ENCODE results near the gene ATP8A2. TPM values are rescaled to one million over a fixed set of nuclear protein-coding genes. Genes with fewer than 3 reads are reported as not detected.

The ATP8A2 gene
- total RNA-seq, 1 donor from 2014 or later = 2.1 TPM

DNA sequence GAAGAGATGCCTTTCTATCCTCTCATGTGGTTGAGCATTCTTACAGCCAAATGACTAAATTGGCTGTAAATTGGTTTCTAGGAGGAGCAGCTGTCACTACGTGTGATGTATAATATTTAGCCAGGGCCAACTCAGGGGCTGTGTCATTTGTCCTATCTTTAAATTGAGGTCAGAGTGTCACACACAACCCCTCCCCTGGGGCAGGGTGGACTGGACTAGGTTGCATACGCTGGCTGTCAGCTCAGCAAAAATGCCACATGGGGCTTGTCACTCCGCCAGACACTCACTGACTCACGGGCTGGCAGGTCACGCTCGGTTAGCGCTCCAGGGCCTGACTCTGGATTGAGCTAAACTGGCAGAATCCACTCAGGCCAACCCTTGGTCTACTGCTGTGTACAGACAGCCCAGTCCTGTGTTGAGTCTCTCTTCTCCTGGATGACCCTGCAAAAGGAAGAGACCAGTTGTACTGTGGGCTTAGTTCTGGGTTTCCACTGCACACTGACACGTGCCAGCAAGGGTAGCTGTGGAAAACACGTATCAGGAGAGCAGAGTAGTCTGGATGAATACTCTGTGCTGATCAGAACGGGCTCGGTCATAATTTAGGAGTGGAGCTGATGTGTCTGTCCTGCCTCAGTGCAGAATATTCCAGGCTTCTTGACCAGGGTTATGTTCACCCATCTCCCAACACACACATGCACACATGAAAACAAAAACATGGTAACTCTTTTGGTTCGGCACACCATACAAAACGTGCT, 650.9 kb downstream of the ATP8A2 start:
- peaks cover 32 to 42% (median 40%) of the 10 kb centered on the region in 3 donors for H3K4me1 ChIP-seq (ENCODE audit: control insufficient read depth in 3 of 3, insufficient read depth in 3 of 3, low read length in 3 of 3)
- H3K9me3 ChIP-seq (ENCODE audit: control insufficient read depth in 3 of 3, low read length in 3 of 3) = no peaks in the 10 kb centered on the region
- peak overlapping the region in 1 of 3 donors; percentile 19 for H3K9ac ChIP-seq (ENCODE audit: low read depth in 1 of 3, low read length in 3 of 3)
- peak overlapping the region in 1 of 3 donors; percentile 19 for H3K4me3 ChIP-seq (ENCODE audit: low read length in 3 of 3)
- H3K36me3 ChIP-seq (ENCODE audit: control insufficient read depth in 3 of 3, insufficient read depth in 3 of 3, low read length in 3 of 3) = no peaks in the 10 kb centered on the region
- no peaks in the 10 kb centered on the region for H3K27me3 ChIP-seq (ENCODE audit: control insufficient read depth in 3 of 3, insufficient read depth in 3 of 3, low read length in 3 of 3)
- peak overlapping the region; percentile 57 for H3K27ac ChIP-seq (ENCODE audit: low read depth, low read length)

DNA sequence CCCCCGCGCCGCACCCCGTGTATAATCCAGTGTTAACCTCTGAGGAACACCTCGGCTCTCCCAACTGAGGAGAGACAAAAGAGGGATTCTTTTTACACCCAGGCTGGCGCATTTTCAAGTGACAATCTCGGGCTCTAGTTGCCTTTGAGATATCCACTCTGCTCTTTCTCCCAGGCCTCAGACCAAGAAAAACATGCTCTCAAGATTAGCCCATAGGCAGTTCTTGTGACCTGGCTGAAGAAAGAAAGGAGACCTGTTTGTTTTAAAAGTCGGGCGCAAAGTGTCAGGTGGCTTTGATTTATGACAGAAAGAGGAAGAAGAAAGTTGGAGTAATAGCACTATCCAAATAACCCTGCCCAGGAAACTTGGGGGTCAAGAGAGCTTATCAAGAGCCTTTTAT, 652.8 kb downstream of the ATP8A2 start:
- Histone ChIP-seq H3K9ac (ENCODE audit: low read depth in 1 of 3, low read length in 3 of 3) (no peak overlapping the region), H3K4me3 (ENCODE audit: low read length in 3 of 3) (no peak overlapping the region), H3K27ac (ENCODE audit: low read depth, low read length) (no peak overlapping the region), H3K4me1 (ENCODE audit: control insufficient read depth in 3 of 3, insufficient read depth in 3 of 3, low read length in 3 of 3) (peaks cover 29 to 35% (median 30%) of the 10 kb centered on the region in 3 donors), H3K27me3 (ENCODE audit: control insufficient read depth in 3 of 3, insufficient read depth in 3 of 3, low read length in 3 of 3) (no peaks in the 10 kb centered on the region), H3K9me3 (ENCODE audit: control insufficient read depth in 3 of 3, low read length in 3 of 3) (no peaks in the 10 kb centered on the region), H3K36me3 (ENCODE audit: control insufficient read depth in 3 of 3, insufficient read depth in 3 of 3, low read length in 3 of 3) (no peaks in the 10 kb centered on the region)

DNA sequence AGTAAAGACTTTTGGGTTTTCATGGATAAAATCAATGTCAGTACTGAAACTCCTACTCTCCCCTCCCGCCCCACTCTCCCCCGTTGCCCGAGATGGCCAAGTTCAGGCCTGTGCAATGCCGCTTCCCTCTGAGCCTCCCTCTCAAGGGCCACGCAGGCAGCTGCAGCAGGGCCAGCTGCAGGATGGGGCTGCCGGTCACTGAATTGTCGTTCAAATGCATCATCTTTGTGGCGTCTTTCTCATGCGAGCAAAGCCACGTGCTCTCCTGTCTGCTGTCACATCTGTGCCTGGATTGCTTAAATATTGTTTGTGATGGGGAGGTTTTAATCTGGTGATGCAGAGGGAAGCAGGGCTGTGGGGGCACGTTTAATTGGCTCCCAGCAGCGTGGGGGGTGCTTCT, 653.4 kb downstream of the ATP8A2 start:
- no peak overlapping the region for H3K9ac ChIP-seq (ENCODE audit: low read depth in 1 of 3, low read length in 3 of 3)
- H3K4me1 ChIP-seq (ENCODE audit: control insufficient read depth in 3 of 3, insufficient read depth in 3 of 3, low read length in 3 of 3) = peaks cover 23 to 29% (median 27%) of the 10 kb centered on the region in 3 donors
- H3K27ac ChIP-seq (ENCODE audit: low read depth, low read length) = no peak overlapping the region
- no peaks in the 10 kb centered on the region for H3K27me3 ChIP-seq (ENCODE audit: control insufficient read depth in 3 of 3, insufficient read depth in 3 of 3, low read length in 3 of 3)
- H3K9me3 ChIP-seq (ENCODE audit: control insufficient read depth in 3 of 3, low read length in 3 of 3) = no peaks in the 10 kb centered on the region
- H3K36me3 ChIP-seq (ENCODE audit: control insufficient read depth in 3 of 3, insufficient read depth in 3 of 3, low read length in 3 of 3) = no peaks in the 10 kb centered on the region
- H3K4me3 ChIP-seq (ENCODE audit: low read length in 3 of 3) = no peak overlapping the region

DNA sequence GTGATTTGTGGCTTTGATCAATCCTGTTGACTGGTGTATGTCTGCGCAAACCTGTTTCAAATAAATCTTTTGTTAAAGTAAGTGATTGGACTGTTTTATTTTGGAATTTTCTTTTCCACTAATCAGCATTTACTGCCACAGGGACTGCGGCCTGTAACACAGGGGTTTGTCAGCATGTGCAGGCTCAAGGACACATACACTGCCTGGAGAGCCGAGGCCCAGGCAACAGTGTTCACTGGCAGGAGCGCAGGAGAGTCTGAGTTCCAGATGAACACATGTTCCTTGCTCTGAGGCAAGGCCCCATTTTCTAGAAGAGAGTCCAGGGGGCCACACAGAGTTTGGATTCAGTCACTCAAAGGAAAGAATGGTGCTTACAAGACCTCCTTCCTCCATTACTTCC, 654.0 kb downstream of the ATP8A2 start:
- H3K36me3 ChIP-seq (ENCODE audit: control insufficient read depth in 3 of 3, insufficient read depth in 3 of 3, low read length in 3 of 3) = no peaks in the 10 kb centered on the region
- no peak overlapping the region for H3K27ac ChIP-seq (ENCODE audit: low read depth, low read length)
- no peak overlapping the region for H3K4me3 ChIP-seq (ENCODE audit: low read length in 3 of 3)
- peaks cover 0 to 1% (median 0%) of the 10 kb centered on the region in 3 donors for H3K9me3 ChIP-seq (ENCODE audit: control insufficient read depth in 3 of 3, low read length in 3 of 3)
- H3K27me3 ChIP-seq (ENCODE audit: control insufficient read depth in 3 of 3, insufficient read depth in 3 of 3, low read length in 3 of 3) = no peaks in the 10 kb centered on the region
- no peak overlapping the region for H3K9ac ChIP-seq (ENCODE audit: low read depth in 1 of 3, low read length in 3 of 3)
- peaks cover 18 to 23% (median 23%) of the 10 kb centered on the region in 3 donors for H3K4me1 ChIP-seq (ENCODE audit: control insufficient read depth in 3 of 3, insufficient read depth in 3 of 3, low read length in 3 of 3)

DNA sequence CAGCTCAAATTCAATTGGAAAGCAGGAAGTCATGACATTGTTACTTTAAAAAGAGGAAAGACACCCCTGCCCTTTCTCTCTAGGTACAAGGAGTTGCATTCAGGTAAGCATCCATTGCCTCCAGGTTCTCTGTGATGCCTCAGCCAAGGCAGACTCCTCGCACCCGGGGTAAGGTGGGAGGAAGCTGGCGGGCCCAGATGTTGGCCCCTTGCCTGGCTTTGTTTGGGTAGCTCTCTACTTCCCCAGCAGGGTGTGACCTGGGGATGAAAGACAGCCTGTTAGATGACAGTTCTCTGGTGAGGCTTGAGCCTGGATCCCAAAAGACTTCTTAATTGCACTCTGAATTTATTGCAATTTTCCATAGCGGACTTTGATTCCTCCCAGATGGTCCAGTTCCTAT, 654.4 kb downstream of the ATP8A2 start:
- Histone ChIP-seq H3K4me3 (ENCODE audit: low read length in 3 of 3) (no peak overlapping the region), H3K27ac (ENCODE audit: low read depth, low read length) (no peak overlapping the region), H3K4me1 (ENCODE audit: control insufficient read depth in 3 of 3, insufficient read depth in 3 of 3, low read length in 3 of 3) (peaks cover 18 to 19% (median 18%) of the 10 kb centered on the region in 3 donors), H3K9ac (ENCODE audit: low read depth in 1 of 3, low read length in 3 of 3) (no peak overlapping the region), H3K36me3 (ENCODE audit: control insufficient read depth in 3 of 3, insufficient read depth in 3 of 3, low read length in 3 of 3) (no peaks in the 10 kb centered on the region), H3K27me3 (ENCODE audit: control insufficient read depth in 3 of 3, insufficient read depth in 3 of 3, low read length in 3 of 3) (no peaks in the 10 kb centered on the region), H3K9me3 (ENCODE audit: control insufficient read depth in 3 of 3, low read length in 3 of 3) (peaks cover 0 to 2% (median 0%) of the 10 kb centered on the region in 3 donors)

DNA sequence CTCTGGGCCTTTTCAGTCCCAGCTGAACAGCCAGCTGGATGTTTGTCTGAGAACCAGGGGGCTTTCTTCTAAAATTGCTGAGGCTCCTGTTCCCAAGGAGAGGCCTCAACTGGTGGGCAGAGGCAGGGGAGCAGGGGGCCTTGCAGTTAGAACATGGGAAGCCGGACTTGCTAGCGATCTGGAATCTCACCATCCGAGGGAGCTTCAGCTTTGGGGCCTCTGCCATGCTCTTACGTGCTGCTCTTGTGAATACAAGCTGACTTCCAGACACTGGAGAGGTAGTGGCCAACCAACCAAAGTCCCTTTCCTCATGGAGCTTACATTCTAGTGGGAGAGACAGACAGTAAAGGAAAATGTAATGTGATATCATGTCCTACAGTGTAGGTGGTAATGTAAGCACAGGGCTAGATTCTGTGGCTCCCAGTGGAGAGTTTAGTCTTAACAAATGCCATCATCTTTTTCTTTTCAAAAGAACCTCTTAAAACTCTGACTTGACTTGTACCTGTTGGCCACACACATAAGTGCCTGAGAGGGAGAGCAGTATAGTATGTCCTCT, 657.9 kb downstream of the ATP8A2 start:
- Histone ChIP-seq H3K36me3 (ENCODE audit: control insufficient read depth in 3 of 3, insufficient read depth in 3 of 3, low read length in 3 of 3) (no peaks in the 10 kb centered on the region), H3K9me3 (ENCODE audit: control insufficient read depth in 3 of 3, low read length in 3 of 3) (peaks cover 0 to 2% (median 0%) of the 10 kb centered on the region in 3 donors), H3K27ac (ENCODE audit: low read depth, low read length) (no peak overlapping the region), H3K27me3 (ENCODE audit: control insufficient read depth in 3 of 3, insufficient read depth in 3 of 3, low read length in 3 of 3) (no peaks in the 10 kb centered on the region), H3K4me3 (ENCODE audit: low read length in 3 of 3) (no peak overlapping the region), H3K9ac (ENCODE audit: low read depth in 1 of 3, low read length in 3 of 3) (no peak overlapping the region), H3K4me1 (ENCODE audit: control insufficient read depth in 3 of 3, insufficient read depth in 3 of 3, low read length in 3 of 3) (no peaks in the 10 kb centered on the region)

DNA sequence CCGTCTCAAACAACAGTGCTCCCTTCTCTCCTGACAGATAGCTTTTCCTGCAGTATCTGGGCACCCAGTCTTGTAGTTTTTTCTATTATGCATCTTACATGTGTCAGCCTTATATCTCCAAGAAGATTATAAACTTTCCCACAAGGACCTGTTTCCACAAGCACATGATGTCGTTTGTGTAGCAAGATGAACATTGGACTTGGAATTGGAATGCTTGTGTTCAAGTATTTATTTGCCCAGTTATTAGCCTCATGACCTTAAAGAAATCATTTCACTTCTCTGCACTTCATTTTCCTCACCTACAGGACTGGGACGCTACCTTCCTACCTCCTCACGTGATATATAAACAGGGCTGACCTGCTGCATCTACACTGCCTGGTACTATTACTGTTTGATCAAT, 658.6 kb downstream of the ATP8A2 start:
- peaks cover 0 to 2% (median 0%) of the 10 kb centered on the region in 3 donors for H3K9me3 ChIP-seq (ENCODE audit: control insufficient read depth in 3 of 3, low read length in 3 of 3)
- no peaks in the 10 kb centered on the region for H3K36me3 ChIP-seq (ENCODE audit: control insufficient read depth in 3 of 3, insufficient read depth in 3 of 3, low read length in 3 of 3)
- H3K9ac ChIP-seq (ENCODE audit: low read depth in 1 of 3, low read length in 3 of 3) = no peak overlapping the region
- H3K4me1 ChIP-seq (ENCODE audit: control insufficient read depth in 3 of 3, insufficient read depth in 3 of 3, low read length in 3 of 3) = no peaks in the 10 kb centered on the region
- H3K4me3 ChIP-seq (ENCODE audit: low read length in 3 of 3) = no peak overlapping the region
- H3K27ac ChIP-seq (ENCODE audit: low read depth, low read length) = no peak overlapping the region
- H3K27me3 ChIP-seq (ENCODE audit: control insufficient read depth in 3 of 3, insufficient read depth in 3 of 3, low read length in 3 of 3) = no peaks in the 10 kb centered on the region

DNA sequence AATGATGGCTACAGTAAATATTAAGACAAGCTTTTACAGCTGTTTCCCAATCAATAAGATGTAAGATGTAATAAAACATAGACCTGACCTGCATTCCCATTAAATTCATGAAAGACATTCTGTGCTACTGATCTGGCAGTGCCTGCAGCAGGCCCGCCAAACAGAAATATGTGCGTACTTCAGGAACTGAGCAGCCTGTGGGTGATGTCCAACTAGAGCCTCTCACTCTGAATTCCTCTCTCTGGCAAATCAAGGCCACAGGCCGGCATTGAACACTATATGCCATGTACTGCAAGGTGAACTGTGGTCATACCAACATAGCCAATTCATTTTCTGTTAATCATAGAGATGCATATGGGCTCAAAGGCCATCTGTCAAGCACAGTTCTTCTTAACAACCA, 662.2 kb downstream of the ATP8A2 start:
- no peaks in the 10 kb centered on the region for H3K4me1 ChIP-seq (ENCODE audit: control insufficient read depth in 3 of 3, insufficient read depth in 3 of 3, low read length in 3 of 3)
- no peaks in the 10 kb centered on the region for H3K27me3 ChIP-seq (ENCODE audit: control insufficient read depth in 3 of 3, insufficient read depth in 3 of 3, low read length in 3 of 3)
- H3K9ac ChIP-seq (ENCODE audit: low read depth in 1 of 3, low read length in 3 of 3) = no peak overlapping the region
- peaks cover 0 to 4% (median 0%) of the 10 kb centered on the region in 3 donors for H3K36me3 ChIP-seq (ENCODE audit: control insufficient read depth in 3 of 3, insufficient read depth in 3 of 3, low read length in 3 of 3)
- H3K9me3 ChIP-seq (ENCODE audit: control insufficient read depth in 3 of 3, low read length in 3 of 3) = peaks cover 0 to 2% (median 0%) of the 10 kb centered on the region in 3 donors
- H3K4me3 ChIP-seq (ENCODE audit: low read length in 3 of 3) = no peak overlapping the region
- no peak overlapping the region for H3K27ac ChIP-seq (ENCODE audit: low read depth, low read length)

DNA sequence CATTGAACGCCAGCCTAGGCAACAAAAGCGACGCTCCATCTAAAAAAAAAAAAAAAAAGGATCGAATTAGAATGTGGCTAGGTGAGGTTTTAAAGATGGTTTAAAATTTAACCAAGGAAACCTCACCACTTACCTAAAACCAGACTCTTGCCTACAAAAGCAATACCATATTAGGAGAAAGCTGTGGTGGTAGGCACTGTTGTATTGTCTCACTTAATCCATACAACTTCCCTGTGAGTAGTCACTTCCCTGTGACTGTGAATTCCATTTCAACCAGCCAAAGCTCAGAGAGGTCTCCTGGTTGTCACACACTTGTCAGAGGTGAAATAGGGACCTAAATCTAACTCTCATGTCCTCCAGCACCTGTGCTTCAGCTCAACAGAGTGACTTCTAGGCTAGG, 664.6 kb downstream of the ATP8A2 start:
- Histone ChIP-seq H3K4me1 (ENCODE audit: control insufficient read depth in 3 of 3, insufficient read depth in 3 of 3, low read length in 3 of 3) (no peaks in the 10 kb centered on the region), H3K9me3 (ENCODE audit: control insufficient read depth in 3 of 3, low read length in 3 of 3) (no peaks in the 10 kb centered on the region), H3K9ac (ENCODE audit: low read depth in 1 of 3, low read length in 3 of 3) (no peak overlapping the region), H3K27ac (ENCODE audit: low read depth, low read length) (no peak overlapping the region), H3K4me3 (ENCODE audit: low read length in 3 of 3) (no peak overlapping the region), H3K36me3 (ENCODE audit: control insufficient read depth in 3 of 3, insufficient read depth in 3 of 3, low read length in 3 of 3) (peaks cover 0 to 4% (median 0%) of the 10 kb centered on the region in 3 donors), H3K27me3 (ENCODE audit: control insufficient read depth in 3 of 3, insufficient read depth in 3 of 3, low read length in 3 of 3) (no peaks in the 10 kb centered on the region)

DNA sequence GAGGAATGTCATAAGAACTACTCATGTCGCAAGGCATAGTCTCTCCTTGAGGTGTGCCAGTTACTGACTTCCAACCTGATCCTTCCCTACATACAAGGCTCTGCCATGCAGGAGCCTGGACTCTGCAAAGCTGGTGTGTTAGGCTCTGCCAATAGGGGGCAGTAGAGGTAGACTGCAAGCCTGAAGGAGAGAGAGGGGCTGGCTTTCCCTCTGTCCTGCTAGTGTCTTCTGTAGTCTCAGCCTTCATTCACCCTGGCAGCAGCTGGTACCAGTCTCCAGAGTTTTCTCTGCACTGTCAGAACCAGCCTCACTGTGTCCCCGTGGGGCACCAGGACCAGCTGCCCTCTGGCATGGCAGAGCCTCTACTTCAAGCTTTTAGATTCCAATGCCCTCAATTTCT, 665.5 kb downstream of the ATP8A2 start:
- no peak overlapping the region for H3K27ac ChIP-seq (ENCODE audit: low read depth, low read length)
- H3K36me3 ChIP-seq (ENCODE audit: control insufficient read depth in 3 of 3, insufficient read depth in 3 of 3, low read length in 3 of 3) = peaks cover 0 to 4% (median 0%) of the 10 kb centered on the region in 3 donors
- no peaks in the 10 kb centered on the region for H3K27me3 ChIP-seq (ENCODE audit: control insufficient read depth in 3 of 3, insufficient read depth in 3 of 3, low read length in 3 of 3)
- H3K9ac ChIP-seq (ENCODE audit: low read depth in 1 of 3, low read length in 3 of 3) = no peak overlapping the region
- no peaks in the 10 kb centered on the region for H3K9me3 ChIP-seq (ENCODE audit: control insufficient read depth in 3 of 3, low read length in 3 of 3)
- no peaks in the 10 kb centered on the region for H3K4me1 ChIP-seq (ENCODE audit: control insufficient read depth in 3 of 3, insufficient read depth in 3 of 3, low read length in 3 of 3)
- H3K4me3 ChIP-seq (ENCODE audit: low read length in 3 of 3) = no peak overlapping the region
